ENCODE measurements around the gene HTT-AS. TPM values are rescaled to one million over a fixed set of nuclear protein-coding genes. Genes with fewer than 3 reads are reported as not detected.

Gene HTT-AS
- total and polyA plus RNA-seq, 2 of the 8 experiments (the other 6 are each of a cell fraction or from before 2014, with no cell fraction given), result not detected

GRCh38 chr4:3019145-3019846, 55.0 kb downstream of the HTT-AS start:
- Histone ChIP-seq H2BK15ac (ENCODE audit: low read length) (no peak overlapping the region), H3K36me3 (ENCODE audit: control insufficient read depth in 2 of 4, insufficient read depth in 4 of 4, low read length in 3 of 4) (no peaks in the 10 kb centered on the region), H3K23ac (ENCODE audit: insufficient read length) (no peak overlapping the region), H3K4me3 (ENCODE audit: extremely low read depth in 1 of 4, insufficient read depth in 2 of 4, low read depth in 3 of 4, low read length in 4 of 4) (no peak overlapping the region), H3K4ac (replicated peaks; ENCODE audit: insufficient read length, low read depth, low read length) (no peak overlapping the region), H2BK12ac (ENCODE audit: low read depth, low read length) (no peak overlapping the region), H3K27ac (ENCODE audit: low read depth, low read length) (no peak overlapping the region), H3K9ac (replicated peaks in 1 of 4; ENCODE audit: extremely low read depth in 1 of 4, low read depth in 3 of 4, low read length in 3 of 4) (no peak overlapping the region), H2AFZ (ENCODE audit: low read length) (no peak overlapping the region), H3K4me1 (replicated peaks in 1 of 4; ENCODE audit: control insufficient read depth in 3 of 4, insufficient read depth in 4 of 4, low read length in 3 of 4) (peaks cover 0 to 7% (median 1%) of the 10 kb centered on the region in 4 experiments; a peak in 4 of 7 replicates), H2AK5ac (ENCODE audit: low read depth, low read length) (no peak overlapping the region), H3K14ac (ENCODE audit: insufficient read length) (no peak overlapping the region), H3K18ac (ENCODE audit: extremely low read depth, low read length) (no peak overlapping the region), H4K20me1 (replicated peaks in 1 of 2; ENCODE audit: control insufficient read depth in 1 of 2, insufficient read depth in 2 of 2, low read length in 2 of 2) (no peaks in the 10 kb centered on the region), H4K5ac (ENCODE audit: insufficient read length, low read depth, low read length) (no peak overlapping the region), H3K4me2 (ENCODE audit: insufficient read depth in 1 of 2, low read depth in 2 of 2, low read length in 2 of 2) (no peak overlapping the region), H4K91ac (replicated peaks; ENCODE audit: insufficient read length, low read length) (no peak overlapping the region), H3K27me3 (replicated peaks in 1 of 4; ENCODE audit: control insufficient read depth in 3 of 4, extremely low read depth in 1 of 4, insufficient read depth in 3 of 4, low read length in 3 of 4) (no peaks in the 10 kb centered on the region), H2BK120ac (replicated peaks; ENCODE audit: low read depth, low read length) (no peak overlapping the region), H3K79me2 (ENCODE audit: control insufficient read depth in 1 of 2, insufficient read depth in 2 of 2, low read length in 2 of 2) (no peaks in the 10 kb centered on the region), H3K56ac (replicated peaks; ENCODE audit: insufficient read length, low read depth, low read length) (no peak overlapping the region), H2BK20ac (ENCODE audit: low read length) (no peak overlapping the region), H3K23me2 (ENCODE audit: low read depth, low read length) (no peaks in the 10 kb centered on the region), H3K79me1 (ENCODE audit: low read depth, low read length) (no peaks in the 10 kb centered on the region), H3K9me3 (ENCODE audit: insufficient read depth in 2 of 2, low read depth in 1 of 2, low read length in 1 of 2) (no peaks in the 10 kb centered on the region), H2BK5ac (ENCODE audit: low read depth, low read length) (no peak overlapping the region), H4K8ac (ENCODE audit: extremely low read depth, insufficient read depth, low read length) (no peak overlapping the region)
- CTCF ChIA-PET (ENCODE audit: partially characterized antibody), result no interaction called here
- POLR2A ChIA-PET (ENCODE audit: partially characterized antibody), result interaction anchor here (1.0 kb wide), 1 partner anchor 23 kb away, joined by 3 read pairs; no protein-coding TSS in a partner anchor
- FAIRE-seq, result no peak
- DNase-seq (ENCODE audit: low read depth in 1 of 2, low spot score in 2 of 2), result no peak
- 85% methylated on average over 13 of the region's 13 CpGs; no CpG with 5 or more reads in 1 of the 2 experiments for WGBS, 2 experiments (ENCODE audit: extremely low coverage in 1 of 2, insufficient coverage in 1 of 2, insufficient read length in 1 of 2, insufficient replicate concordance in 2 of 2, low coverage in 1 of 2, low lambda C conversion rate in 2 of 2, missing lambda C conversion rate in 1 of 2)
- TF ChIP-seq TEAD4 (IDR thresholded peaks at IDR 0.05; ENCODE audit: low read depth, low read length) (no peak), SUZ12 (IDR thresholded peaks at IDR 0.05; ENCODE audit: low read length) (no peak), RNF2 (IDR thresholded peaks at IDR 0.05; ENCODE audit: borderline replicate concordance, low read depth, low read length, missing control alignments, poor library complexity, severe bottlenecking) (no peak), CREB1 (IDR thresholded peaks at IDR 0.05) (no peak), EP300 (IDR thresholded peaks at IDR 0.05; ENCODE audit: borderline replicate concordance in 1 of 2, low read depth in 2 of 2, low read length in 2 of 2) (no peak), SIRT6 (IDR thresholded peaks at IDR 0.05; ENCODE audit: low read length) (no peak), SIX5 (IDR thresholded peaks at IDR 0.05; ENCODE audit: low read depth, low read length) (no peak), SRF (IDR thresholded peaks at IDR 0.05; ENCODE audit: low read depth, low read length) (no peak), JUND (IDR thresholded peaks at IDR 0.05; ENCODE audit: low read length) (no peak)
